ENCODE data around the gene ASIC1.
A peak's percentile ranks its signal among the peaks of the same experiment; 100 is the strongest.
"Not testable (repeated sequence)": the region's sequence is repeated elsewhere in the genome, so short reads cannot be mapped to it uniquely, and the experiment has no call there.

The ASIC1 gene

GRCh38 chr12:50081096-50081808, 23.9 kb downstream of the ASIC1 start:
- Mint-ChIP-seq H3K36me3 (no peaks in the 10 kb centered on the region), H3K27me3 (no peaks in the 10 kb centered on the region), H3K27ac (no peak overlapping the region), H3K9me3 (ENCODE audit: low read depth) (no peaks in the 10 kb centered on the region), H3K4me1 (ENCODE audit: low read depth) (peaks cover 15% of the 10 kb centered on the region), H3K4me3 (no peak overlapping the region)

- Mint-ChIP-seq H3K27me3 (no peaks in the 10 kb centered on the region), H3K4me3 (peak overlapping the region; percentile 54)
Measured at GRCh38 chr12:50082644-50083043, 25.2 kb downstream of the ASIC1 start.

DNA sequence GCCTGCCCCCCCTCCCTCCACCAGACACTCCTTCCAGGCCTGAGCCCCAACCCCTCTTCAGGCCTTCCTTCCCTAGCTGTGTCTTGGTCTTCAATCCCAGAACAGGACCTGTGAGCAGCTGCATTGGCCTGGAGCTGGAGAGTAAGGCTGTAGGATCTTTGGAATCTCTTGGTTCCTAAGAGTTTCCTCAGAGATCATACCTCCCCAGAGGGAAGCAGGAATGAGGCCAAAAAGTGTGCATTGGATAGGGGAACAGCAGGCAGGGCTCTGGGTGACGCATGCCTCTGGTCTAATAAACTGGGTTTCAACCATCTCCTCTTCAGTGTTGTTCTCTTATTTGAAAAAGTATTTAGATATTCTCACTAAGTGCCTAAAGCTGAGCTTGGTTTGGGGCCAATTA, 25.9 kb downstream of the ASIC1 start:
- H3K4me1 Mint-ChIP-seq (ENCODE audit: low read depth), result peaks cover 32% of the 10 kb centered on the region

More at GRCh38 chr12:50082644-50083043, 25.2 kb downstream of the ASIC1 start:
- Mint-ChIP-seq H3K27ac (peak overlapping the region; percentile 10), H3K9me3 (ENCODE audit: low read depth) (no peaks in the 10 kb centered on the region), H3K4me1 (ENCODE audit: low read depth) (peaks cover 26% of the 10 kb centered on the region), H3K36me3 (peaks cover 3% of the 10 kb centered on the region)

DNA sequence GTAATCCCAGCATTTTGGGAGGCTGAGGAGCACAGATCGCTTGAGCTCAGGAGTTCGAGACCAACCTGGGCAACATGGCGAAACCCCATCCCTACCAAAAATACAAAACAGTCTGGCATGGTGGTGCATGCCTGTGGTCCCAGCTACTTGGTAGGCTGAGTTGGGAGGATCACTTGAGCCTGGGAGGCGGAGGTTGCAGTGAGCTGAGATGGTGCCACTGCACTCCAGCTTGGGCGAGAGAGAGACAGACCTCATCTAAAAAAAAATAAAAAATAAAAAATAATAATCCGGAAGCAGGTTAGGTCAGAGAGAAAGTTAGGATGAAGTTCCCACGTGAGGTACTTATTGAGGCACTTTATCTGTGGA, 27.0 kb downstream of the ASIC1 start:
- Mint-ChIP-seq H3K4me1 (ENCODE audit: low read depth) (peaks cover 37% of the 10 kb centered on the region), H3K27ac (peak overlapping the region; percentile 97), H3K4me3 (peak overlapping the region; percentile 92)
- H3K27me3 Mint-ChIP-seq; H3K36me3 Mint-ChIP-seq; H3K9me3 Mint-ChIP-seq (ENCODE audit: low read depth): not testable (repeated sequence)

More for the DNA sequence above, 25.9 kb downstream of the ASIC1 start:
- peaks cover 3% of the 10 kb centered on the region for H3K36me3 Mint-ChIP-seq
- peak overlapping the region; percentile 88 for H3K4me3 Mint-ChIP-seq
- H3K9me3 Mint-ChIP-seq (ENCODE audit: low read depth), result no peaks in the 10 kb centered on the region
- H3K27me3 Mint-ChIP-seq, result no peaks in the 10 kb centered on the region
- peak overlapping the region; percentile 90 for H3K27ac Mint-ChIP-seq

DNA sequence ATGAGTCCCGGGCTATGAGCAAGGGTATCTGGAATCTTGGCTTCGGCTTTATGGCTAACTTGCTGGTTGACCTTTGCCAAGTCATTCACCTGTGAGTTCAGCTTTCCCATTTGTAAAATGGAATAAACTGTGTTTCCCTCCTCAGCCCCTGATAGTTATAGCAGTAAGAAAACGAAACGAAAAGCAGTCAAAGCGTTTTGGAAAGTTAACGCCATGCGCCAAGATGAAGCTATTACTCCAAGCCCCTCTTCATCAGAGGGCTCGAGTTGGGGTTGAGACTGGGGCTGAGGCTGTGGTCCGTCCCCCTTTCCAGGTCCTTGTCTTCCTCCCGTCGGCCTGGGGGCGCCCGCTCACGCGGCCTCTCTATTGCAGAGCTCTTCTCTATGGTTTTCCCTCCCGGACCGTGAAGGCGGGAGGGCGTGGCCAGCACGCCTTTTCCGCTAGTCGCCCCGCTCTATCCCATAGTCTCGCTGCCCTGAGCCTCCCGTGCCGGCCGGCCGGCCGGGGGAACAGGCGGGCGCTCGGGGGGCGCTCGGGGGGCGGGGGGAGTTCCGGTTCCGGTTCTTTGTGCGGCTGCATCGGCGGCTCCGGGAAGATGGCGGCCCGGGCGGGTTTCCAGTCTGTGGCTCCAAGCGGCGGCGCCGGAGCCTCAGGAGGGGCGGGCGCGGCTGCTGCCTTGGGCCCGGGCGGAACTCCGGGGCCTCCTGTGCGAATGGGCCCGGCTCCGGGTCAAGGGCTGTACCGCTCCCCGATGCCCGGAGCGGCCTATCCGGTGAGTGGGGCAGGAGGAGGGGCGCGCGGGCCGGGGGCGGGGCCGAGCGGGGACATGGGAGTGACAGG, 27.6 kb downstream of the ASIC1 start, which contains the start of gene SMARCD1:
SMARCD1 (plus strand) TSS at position 568 of the 840 bp plus-strand sequence; CDS start at position 596, 28 bp downstream.
- H3K4me3 Mint-ChIP-seq, result peak within 1 kb of the TSS; percentile 92
- H3K4me1 Mint-ChIP-seq (ENCODE audit: low read depth), result peaks cover 37% of the 10 kb centered on the region
- H3K36me3 Mint-ChIP-seq, result peaks cover 3% of the 10 kb centered on the region
- no peaks in the 10 kb centered on the region for H3K9me3 Mint-ChIP-seq (ENCODE audit: low read depth)
- peak within 1 kb of the TSS; percentile 97 for H3K27ac Mint-ChIP-seq
- no peaks in the 10 kb centered on the region for H3K27me3 Mint-ChIP-seq

- Mint-ChIP-seq H3K9me3 (ENCODE audit: low read depth) (no peaks in the 10 kb centered on the region), H3K4me1 (ENCODE audit: low read depth) (peaks cover 37% of the 10 kb centered on the region), H3K27me3 (no peaks in the 10 kb centered on the region), H3K4me3 (peak overlapping the region; percentile 92), H3K27ac (peak overlapping the region; percentile 84), H3K36me3 (peaks cover 3% of the 10 kb centered on the region)
Measured at GRCh38 chr12:50085615-50086072, 28.2 kb downstream of the ASIC1 start.

DNA sequence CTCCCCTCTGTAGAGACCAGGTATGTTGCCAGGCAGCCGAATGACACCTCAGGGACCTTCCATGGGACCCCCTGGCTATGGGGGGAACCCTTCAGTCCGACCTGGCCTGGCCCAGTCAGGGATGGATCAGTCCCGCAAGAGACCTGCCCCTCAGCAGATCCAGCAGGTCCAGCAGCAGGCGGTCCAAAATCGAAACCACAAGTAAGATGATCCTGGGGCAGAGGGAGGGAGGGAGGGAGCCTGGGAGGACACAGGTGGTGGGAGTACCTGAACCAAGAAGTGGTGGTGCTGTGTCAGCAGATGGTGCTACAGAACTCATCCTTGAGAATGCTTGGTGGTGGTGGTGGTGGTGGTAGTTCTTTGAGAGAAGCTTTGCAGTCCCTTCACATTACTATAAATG, 28.8 kb downstream of the ASIC1 start:
- H3K9me3 Mint-ChIP-seq (ENCODE audit: low read depth), result no peaks in the 10 kb centered on the region
- peaks cover 37% of the 10 kb centered on the region for H3K4me1 Mint-ChIP-seq (ENCODE audit: low read depth)
- H3K4me3 Mint-ChIP-seq, result peak overlapping the region; percentile 92
- peaks cover 3% of the 10 kb centered on the region for H3K36me3 Mint-ChIP-seq
- H3K27me3 Mint-ChIP-seq, result no peaks in the 10 kb centered on the region
- peak overlapping the region; percentile 84 for H3K27ac Mint-ChIP-seq

DNA sequence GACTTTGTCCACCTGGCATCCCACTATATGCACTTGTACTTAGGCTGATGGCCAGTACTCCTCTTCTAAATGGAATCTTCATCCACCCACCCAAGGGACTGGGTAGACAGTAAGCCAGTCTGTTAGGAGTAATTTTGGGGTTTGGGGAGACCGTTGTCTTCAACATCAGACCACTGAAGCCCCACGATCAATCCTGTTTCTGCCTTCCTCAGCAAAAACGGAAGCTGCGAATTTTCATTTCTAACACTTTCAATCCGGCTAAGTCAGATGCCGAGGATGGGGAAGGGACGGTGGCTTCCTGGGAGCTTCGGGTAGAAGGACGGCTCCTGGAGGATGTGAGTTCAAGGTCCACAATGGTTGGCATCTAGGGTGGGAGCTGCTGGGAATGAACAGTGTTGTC, 29.8 kb downstream of the ASIC1 start:
- H3K9me3 Mint-ChIP-seq (ENCODE audit: low read depth), result no peaks in the 10 kb centered on the region
- H3K4me1 Mint-ChIP-seq (ENCODE audit: low read depth), result peaks cover 37% of the 10 kb centered on the region
- peak overlapping the region; percentile 58 for H3K27ac Mint-ChIP-seq
- H3K4me3 Mint-ChIP-seq, result no peak overlapping the region
- H3K27me3 Mint-ChIP-seq, result no peaks in the 10 kb centered on the region
- peaks cover 3% of the 10 kb centered on the region for H3K36me3 Mint-ChIP-seq

DNA sequence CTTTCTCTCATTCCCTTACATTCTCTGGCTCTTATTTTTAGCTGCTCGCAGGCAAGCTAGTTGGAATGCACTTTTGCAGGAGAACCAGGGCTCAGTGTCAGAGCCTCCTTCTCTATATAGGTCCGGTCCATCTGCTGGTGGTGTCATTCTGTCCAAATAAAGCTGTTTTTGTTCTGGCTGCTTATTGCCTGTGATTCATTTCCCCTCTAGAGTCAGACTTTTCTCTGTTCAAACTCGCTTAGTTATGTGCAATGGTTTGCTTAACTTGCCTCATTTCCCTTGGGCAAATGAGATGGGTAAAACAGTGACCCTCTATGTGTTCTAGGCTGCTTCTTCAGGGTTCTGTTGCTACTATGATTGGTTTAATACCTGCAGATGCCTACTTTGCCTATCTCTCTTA, 30.6 kb downstream of the ASIC1 start:
- Mint-ChIP-seq H3K27me3 (no peaks in the 10 kb centered on the region), H3K27ac (peak overlapping the region; percentile 41), H3K4me3 (peak overlapping the region; percentile 30), H3K4me1 (ENCODE audit: low read depth) (peaks cover 37% of the 10 kb centered on the region), H3K9me3 (ENCODE audit: low read depth) (no peaks in the 10 kb centered on the region), H3K36me3 (peaks cover 3% of the 10 kb centered on the region)

DNA sequence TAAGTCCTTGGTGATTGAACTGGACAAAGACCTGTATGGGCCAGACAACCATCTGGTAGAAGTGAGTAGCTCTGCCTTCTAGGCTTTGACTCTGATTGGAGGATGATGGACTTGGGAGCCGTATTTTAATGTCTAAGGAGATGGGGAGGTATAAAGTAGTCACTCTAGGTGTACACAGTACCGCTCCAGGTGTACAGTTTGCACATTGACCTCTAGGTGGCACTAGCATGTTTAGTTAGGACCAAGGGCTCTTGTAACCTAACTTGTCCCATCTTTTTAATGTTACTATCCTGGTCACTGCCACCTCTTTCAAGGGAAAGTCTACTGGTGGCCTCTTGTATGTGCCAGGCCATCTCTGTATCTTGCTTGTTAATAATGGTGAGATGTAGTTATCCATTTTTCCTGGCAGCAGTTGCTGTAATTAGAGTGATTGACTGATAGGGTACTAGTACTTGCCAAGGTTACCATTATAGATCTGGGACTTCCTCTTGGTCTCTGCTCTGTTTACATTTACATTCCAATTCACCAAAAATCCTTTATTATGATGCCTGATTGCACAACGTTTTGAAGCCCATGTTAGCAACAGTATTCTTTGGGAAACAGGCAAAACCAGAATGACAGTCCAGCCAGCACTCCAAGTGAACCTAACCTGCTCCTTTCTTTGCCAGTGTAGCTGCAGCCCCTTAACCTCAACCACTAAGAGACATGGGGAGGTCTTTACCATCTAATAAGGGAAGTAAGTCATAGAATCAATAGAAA, 31.4 kb downstream of the ASIC1 start:
- Mint-ChIP-seq H3K36me3 (peaks cover 3% of the 10 kb centered on the region), H3K4me3 (peak overlapping the region; percentile 11), H3K4me1 (ENCODE audit: low read depth) (peaks cover 32% of the 10 kb centered on the region), H3K27me3 (no peaks in the 10 kb centered on the region), H3K9me3 (ENCODE audit: low read depth) (no peaks in the 10 kb centered on the region), H3K27ac (peak overlapping the region; percentile 24)

DNA sequence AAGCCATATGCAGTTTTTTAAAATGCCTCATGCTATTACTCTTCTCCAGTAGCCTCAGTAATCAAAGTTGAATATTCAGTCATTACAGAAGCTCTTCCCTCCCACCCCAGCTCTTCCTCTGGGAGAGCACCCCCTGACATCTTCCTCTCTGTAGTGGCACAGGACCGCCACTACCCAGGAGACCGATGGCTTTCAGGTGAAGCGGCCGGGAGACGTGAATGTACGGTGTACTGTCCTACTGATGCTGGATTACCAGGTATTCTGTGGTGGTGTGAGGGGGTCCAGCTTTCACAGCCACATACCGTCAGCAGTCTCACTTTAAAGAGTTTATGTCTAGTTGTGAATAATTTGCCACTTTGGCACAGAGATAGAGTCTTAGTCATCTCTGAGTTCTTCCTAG, 32.3 kb downstream of the ASIC1 start:
- no peaks in the 10 kb centered on the region for H3K9me3 Mint-ChIP-seq (ENCODE audit: low read depth)
- no peaks in the 10 kb centered on the region for H3K27me3 Mint-ChIP-seq
- H3K36me3 Mint-ChIP-seq, result peaks cover 3% of the 10 kb centered on the region
- H3K4me3 Mint-ChIP-seq, result no peak overlapping the region
- no peak overlapping the region for H3K27ac Mint-ChIP-seq
- H3K4me1 Mint-ChIP-seq (ENCODE audit: low read depth), result peaks cover 30% of the 10 kb centered on the region

DNA sequence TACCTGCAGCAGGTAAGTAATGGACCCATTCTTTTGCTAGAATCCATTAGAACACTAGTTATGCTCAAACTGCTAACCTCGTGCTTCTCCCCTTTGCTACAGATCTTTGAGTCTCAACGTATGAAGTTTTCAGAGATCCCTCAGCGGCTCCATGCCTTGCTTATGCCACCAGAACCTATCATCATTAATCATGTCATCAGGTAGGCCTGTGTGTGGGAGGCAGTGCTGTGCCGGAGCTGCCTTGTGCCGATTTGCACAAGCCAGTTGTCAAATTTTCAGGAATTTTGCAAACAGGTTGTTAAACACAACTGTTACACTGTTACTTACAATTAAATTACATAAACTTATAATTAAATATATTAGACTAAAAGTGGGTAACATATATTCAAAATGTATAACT, 33.0 kb downstream of the ASIC1 start:
- peaks cover 3% of the 10 kb centered on the region for H3K36me3 Mint-ChIP-seq
- no peak overlapping the region for H3K4me3 Mint-ChIP-seq
- H3K27ac Mint-ChIP-seq, result no peak overlapping the region
- H3K4me1 Mint-ChIP-seq (ENCODE audit: low read depth), result peaks cover 27% of the 10 kb centered on the region
- H3K9me3 Mint-ChIP-seq (ENCODE audit: low read depth), result no peaks in the 10 kb centered on the region
- H3K27me3 Mint-ChIP-seq, result no peaks in the 10 kb centered on the region

- Mint-ChIP-seq H3K9me3 (ENCODE audit: low read depth) (no peaks in the 10 kb centered on the region), H3K27me3 (no peaks in the 10 kb centered on the region), H3K36me3 (peaks cover 7% of the 10 kb centered on the region), H3K4me1 (ENCODE audit: low read depth) (no peaks in the 10 kb centered on the region), H3K27ac (no peak overlapping the region), H3K4me3 (no peak overlapping the region)
Measured at GRCh38 chr12:50097952-50098351, 40.6 kb downstream of the ASIC1 start.

DNA sequence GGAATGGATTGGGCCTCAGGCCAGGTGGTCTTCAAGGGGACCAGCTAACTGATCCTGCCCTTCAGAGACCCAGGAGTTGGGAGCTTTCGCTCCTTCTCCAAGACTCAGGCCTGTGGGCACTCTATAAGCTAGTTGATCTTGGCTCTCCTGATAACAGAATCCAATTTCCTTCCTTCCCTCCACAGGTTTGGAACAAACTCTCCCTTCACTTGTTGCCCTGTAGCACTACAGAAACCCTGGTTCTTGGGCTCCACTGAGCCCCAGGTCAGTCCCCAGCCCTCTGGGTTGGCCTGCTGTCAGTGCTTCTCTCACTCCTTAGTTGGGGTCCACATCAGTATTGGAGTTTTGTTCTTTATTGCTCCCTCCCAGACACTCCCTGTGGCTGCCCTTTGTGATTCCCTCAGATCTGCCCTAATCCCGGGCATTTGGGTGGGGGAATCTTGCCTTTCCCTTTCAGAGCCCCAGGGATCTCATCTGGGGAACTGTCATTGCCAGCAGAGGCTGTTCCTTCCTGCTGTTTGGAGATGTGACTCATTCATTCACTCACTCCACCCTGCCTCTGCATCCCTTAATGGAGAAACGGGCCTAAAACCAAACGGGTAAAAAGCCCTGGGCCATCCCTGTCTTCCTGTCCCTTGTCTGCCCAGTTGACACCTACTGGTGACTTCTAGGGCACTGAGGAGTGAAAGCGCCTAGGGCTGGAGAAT, 42.1 kb downstream of the ASIC1 start:
- H3K27me3 Mint-ChIP-seq, result no peaks in the 10 kb centered on the region
- H3K4me3 Mint-ChIP-seq, result no peak overlapping the region
- no peak overlapping the region for H3K27ac Mint-ChIP-seq
- no peaks in the 10 kb centered on the region for H3K4me1 Mint-ChIP-seq (ENCODE audit: low read depth)
- no peaks in the 10 kb centered on the region for H3K9me3 Mint-ChIP-seq (ENCODE audit: low read depth)
- H3K36me3 Mint-ChIP-seq, result peaks cover 7% of the 10 kb centered on the region
